ENCODE data around the gene ACSF2. TPM values are rescaled to one million over a fixed set of nuclear protein-coding genes. Genes with fewer than 3 reads are reported as not detected.
A peak's percentile ranks its signal among the peaks of the same experiment; 100 is the strongest.

Gene ACSF2
- total and polyA plus RNA-seq, 2 of the 13 experiments (the other 11 are each of a cell fraction or from before 2014, with no cell fraction given), result 87.3 to 109 TPM

- TF ChIP-seq NFAT5 (CRISPR knock-in tag; IDR thresholded peaks at IDR 0.05) (peak; percentile 76; the same call in 1 of the 2 replicates), GLMP (CRISPR knock-in tag; IDR thresholded peaks at IDR 0.05; ENCODE audit: borderline replicate concordance) (no peak), TCF7 (IDR thresholded peaks at IDR 0.05; ENCODE audit: low read depth) (no peak; the same call in 1 of the 2 replicates), ZBTB49 (CRISPR knock-in tag; IDR thresholded peaks at IDR 0.05; ENCODE audit: borderline replicate concordance) (no peak), ZNF879 (CRISPR knock-in tag; IDR thresholded peaks at IDR 0.05) (no peak; the same call in 1 of the 2 replicates), AFF4 (CRISPR knock-in tag; IDR thresholded peaks at IDR 0.05) (0 out of 2 replicates have a peak, but pooled peaks have one; percentile 53), ZNF780A (CRISPR knock-in tag; IDR thresholded peaks at IDR 0.05) (no peak), PAWR (CRISPR knock-in tag; IDR thresholded peaks at IDR 0.05; ENCODE audit: borderline replicate concordance) (no peak), SOX13 (IDR thresholded peaks at IDR 0.05) (no peak), SOX13 (CRISPR knock-in tag; conservative IDR thresholded peaks at IDR 0.05 in 1 of 2, IDR thresholded peaks at IDR 0.05 in 1 of 2) (peak in 1 of 2 experiments; percentile 50; a peak in 2 of 4 replicates), SSRP1 (CRISPR knock-in tag; IDR thresholded peaks at IDR 0.05) (peak; percentile 19; the same call in 1 of the 2 replicates), MYC (CRISPR knock-in tag; IDR thresholded peaks at IDR 0.05; ENCODE audit: borderline replicate concordance) (peak; percentile 92), ZMYM4 (CRISPR knock-in tag; IDR thresholded peaks at IDR 0.05) (peak; percentile 98), TAF15 (IDR thresholded peaks at IDR 0.05; ENCODE audit: low read depth, low read length, poor library complexity, severe bottlenecking) (peak; percentile 98)
These were observed 52.7 kb downstream of the ACSF2 start, which contains the start of gene RSAD1 (continued) for GRCh38 chr17:50478391-50479381.

Measured in HepG2 (cell line).